Stomach smooth muscle (tissue), 2 donors: ENCODE measurements around the gene HDAC4.
A peak's percentile ranks its signal among the peaks of the same experiment; 100 is the strongest.

Experiments
- H3K27ac ChIP-seq: one replicate; pipeline ENCODE4 v1.7.0; 2013; ENCODE audit warnings: mild to moderate bottlenecking, low read length, inconsistent platforms
- H3K27me3 ChIP-seq, 2 donors: one replicate each; pipeline ENCODE4 v1.7.0; 2013; ENCODE audit warnings: low read length in 2 of 2; ENCODE audit not compliant: insufficient read depth in 2 of 2, control insufficient read depth in 1 of 2
- H3K36me3 ChIP-seq, 2 donors: one replicate each; pipeline ENCODE4 v1.7.0; 2013; ENCODE audit warnings: low read length in 2 of 2; ENCODE audit not compliant: control insufficient read depth in 2 of 2, insufficient read depth in 2 of 2
- H3K4me1 ChIP-seq: one replicate; pipeline ENCODE4 v1.7.0; 2013; ENCODE audit warnings: low read length; ENCODE audit not compliant: control insufficient read depth, insufficient read depth
- H3K4me3 ChIP-seq, 2 donors: one replicate each; pipeline ENCODE4 v1.7.0; 2013; ENCODE audit warnings: low read length in 2 of 2
- H3K9ac ChIP-seq, 2 donors: one replicate each; pipeline ENCODE4 v1.7.0; 2013; ENCODE audit warnings: low read length in 2 of 2, mild to moderate bottlenecking in 1 of 2
- H3K9me3 ChIP-seq, 2 donors: one replicate each; pipeline ENCODE4 v1.7.0; 2013; ENCODE audit warnings: low read length in 2 of 2; ENCODE audit not compliant: control insufficient read depth in 2 of 2
- donor health status: healthy.
- donor health status: Pancreatic carcinoma.

Gene HDAC4

GRCh38 chr2:239095460-239096081 lies 305.2 kb downstream of the HDAC4 start:
- peaks cover 13% of the 10 kb centered on the region for H3K4me1 ChIP-seq
- peak overlapping the region; percentile 18 for H3K27ac ChIP-seq
- peaks cover 37% of the 10 kb centered on the region in 2 donors for H3K36me3 ChIP-seq
- no peak overlapping the region for H3K9ac ChIP-seq
- no peaks in the 10 kb centered on the region for H3K9me3 ChIP-seq
- H3K27me3 ChIP-seq: no peaks in the 10 kb centered on the region
- no peak overlapping the region for H3K4me3 ChIP-seq

- peaks cover 33 to 41% of the 10 kb centered on the region in 2 donors for H3K36me3 ChIP-seq
Measured at GRCh38 chr2:239094867-239095266, 306.0 kb downstream of the HDAC4 start.

GRCh38 chr2:239093952-239094351 lies 306.9 kb downstream of the HDAC4 start:
- H3K36me3 ChIP-seq: peaks cover 27 to 43% of the 10 kb centered on the region in 2 donors
- H3K4me1 ChIP-seq: peaks cover 13% of the 10 kb centered on the region
- H3K9ac ChIP-seq: no peak overlapping the region

More at GRCh38 chr2:239094867-239095266, 306.0 kb downstream of the HDAC4 start:
- no peak overlapping the region for H3K9ac ChIP-seq
- no peaks in the 10 kb centered on the region for H3K9me3 ChIP-seq
- peak overlapping the region; percentile 37 for H3K27ac ChIP-seq
- H3K4me1 ChIP-seq: peaks cover 13% of the 10 kb centered on the region
- no peak overlapping the region for H3K4me3 ChIP-seq
- H3K27me3 ChIP-seq: no peaks in the 10 kb centered on the region

GRCh38 chr2:239093542-239093941 lies 307.3 kb downstream of the HDAC4 start:
- Histone ChIP-seq H3K4me1 (peaks cover 13% of the 10 kb centered on the region), H3K9ac (no peak overlapping the region), H3K4me3 (no peak overlapping the region), H3K36me3 (peaks cover 30 to 47% of the 10 kb centered on the region in 2 donors), H3K9me3 (no peaks in the 10 kb centered on the region), H3K27me3 (no peaks in the 10 kb centered on the region), H3K27ac (peak overlapping the region; percentile 18)

More at GRCh38 chr2:239093952-239094351, 306.9 kb downstream of the HDAC4 start:
- H3K4me3 ChIP-seq: no peak overlapping the region
- H3K9me3 ChIP-seq: no peaks in the 10 kb centered on the region
- no peaks in the 10 kb centered on the region for H3K27me3 ChIP-seq
- H3K27ac ChIP-seq: peak overlapping the region; percentile 37

GRCh38 chr2:239092571-239093294 lies 308.1 kb downstream of the HDAC4 start:
- Histone ChIP-seq H3K9me3 (no peaks in the 10 kb centered on the region), H3K36me3 (peaks cover 37 to 50% of the 10 kb centered on the region in 2 donors), H3K27ac (peak overlapping the region; percentile 18), H3K27me3 (no peaks in the 10 kb centered on the region), H3K4me3 (no peak overlapping the region), H3K4me1 (peaks cover 13% of the 10 kb centered on the region), H3K9ac (no peak overlapping the region)

GRCh38 chr2:239089884-239090283 lies 310.9 kb downstream of the HDAC4 start:
- Histone ChIP-seq H3K9ac (no peak overlapping the region), H3K4me1 (peaks cover 10% of the 10 kb centered on the region), H3K9me3 (no peaks in the 10 kb centered on the region), H3K27me3 (no peaks in the 10 kb centered on the region), H3K4me3 (no peak overlapping the region), H3K36me3 (peaks cover 42 to 45% of the 10 kb centered on the region in 2 donors), H3K27ac (no peak overlapping the region)

- Histone ChIP-seq H3K27me3 (no peaks in the 10 kb centered on the region), H3K9me3 (no peaks in the 10 kb centered on the region), H3K27ac (no peak overlapping the region), H3K4me3 (no peak overlapping the region), H3K4me1 (peaks cover 4% of the 10 kb centered on the region), H3K9ac (no peak overlapping the region), H3K36me3 (peaks cover 48 to 55% of the 10 kb centered on the region in 2 donors)
Measured at GRCh38 chr2:239087046-239087710, 313.6 kb downstream of the HDAC4 start.

GRCh38 chr2:239086325-239087020 lies 314.3 kb downstream of the HDAC4 start:
- H3K27ac ChIP-seq: no peak overlapping the region
- H3K9me3 ChIP-seq: no peaks in the 10 kb centered on the region
- H3K27me3 ChIP-seq: no peaks in the 10 kb centered on the region
- peaks cover 6% of the 10 kb centered on the region for H3K4me1 ChIP-seq
- no peak overlapping the region for H3K4me3 ChIP-seq
- H3K36me3 ChIP-seq: peaks cover 48 to 53% of the 10 kb centered on the region in 2 donors
- no peak overlapping the region for H3K9ac ChIP-seq

- Histone ChIP-seq H3K36me3 (peaks cover 48 to 56% of the 10 kb centered on the region in 2 donors), H3K4me1 (peaks cover 6% of the 10 kb centered on the region), H3K27me3 (no peaks in the 10 kb centered on the region), H3K9ac (no peak overlapping the region), H3K27ac (no peak overlapping the region), H3K4me3 (no peak overlapping the region), H3K9me3 (no peaks in the 10 kb centered on the region)
Measured at GRCh38 chr2:239085201-239085992, 315.4 kb downstream of the HDAC4 start.

GRCh38 chr2:239084007-239084406 lies 316.8 kb downstream of the HDAC4 start:
- H3K9ac ChIP-seq: no peak overlapping the region
- no peaks in the 10 kb centered on the region for H3K27me3 ChIP-seq
- no peak overlapping the region for H3K27ac ChIP-seq
- H3K36me3 ChIP-seq: peaks cover 56 to 64% of the 10 kb centered on the region in 2 donors
- H3K9me3 ChIP-seq: no peaks in the 10 kb centered on the region
- peaks cover 6% of the 10 kb centered on the region for H3K4me1 ChIP-seq
- no peak overlapping the region for H3K4me3 ChIP-seq
